Endodermal cell (in vitro differentiated cells): ENCODE data around the gene PDE8B. TPM values are rescaled to one million over a fixed set of nuclear protein-coding genes. Genes with fewer than 3 reads are reported as not detected.

ENCODE experiments used
- DNase-seq: peaks from one replicate; pipeline ENCODE4 v3.0.0-alpha.2; 2017
- H3K27ac ChIP-seq: 2 replicates; pipeline ENCODE4 v1.5.1; 2013; ENCODE audit warnings: mild to moderate bottlenecking, low read depth, low read length, moderate library complexity
- H3K27me3 ChIP-seq: 2 replicates; pipeline ENCODE4 v1.6.1; 2013; ENCODE audit warnings: mild to moderate bottlenecking, low read length, moderate library complexity; ENCODE audit not compliant: insufficient read depth, control insufficient read depth, poor library complexity, severe bottlenecking
- H3K36me3 ChIP-seq: 2 replicates; pipeline ENCODE4 v1.7.0; 2013; ENCODE audit warnings: mild to moderate bottlenecking, low read length, moderate library complexity; ENCODE audit not compliant: control insufficient read depth, insufficient read depth
- H3K4me1 ChIP-seq: one replicate; pipeline ENCODE4 v1.7.0; 2013; ENCODE audit warnings: low read length; ENCODE audit not compliant: control insufficient read depth, insufficient read depth
- H3K4me3 ChIP-seq: 2 replicates; pipeline ENCODE4 v1.5.1; 2013; ENCODE audit warnings: mild to moderate bottlenecking, low read length, moderate library complexity
- H3K9ac ChIP-seq: 2 replicates; pipeline ENCODE4 v1.6.1; 2013; ENCODE audit warnings: mild to moderate bottlenecking, low read length, moderate library complexity; ENCODE audit not compliant: poor library complexity, severe bottlenecking; ENCODE audit errors: extremely low read depth
- H3K9me3 ChIP-seq: 2 replicates; pipeline ENCODE4 v1.6.1; 2013; ENCODE audit warnings: mild to moderate bottlenecking, low read length, moderate library complexity; ENCODE audit not compliant: control insufficient read depth
- H3K27ac Mint-ChIP-seq: 2 replicates; pipeline ENCODE4 v1.8.0; 2020; ENCODE audit warnings: mixed read lengths
- H3K27me3 Mint-ChIP-seq: 2 replicates; pipeline ENCODE4 v1.8.0; 2021; ENCODE audit warnings: mild to moderate bottlenecking, mixed read lengths; ENCODE audit not compliant: insufficient read depth
- H3K36me3 Mint-ChIP-seq: 2 replicates; pipeline ENCODE4 v1.8.0; 2020; ENCODE audit warnings: low read depth, mixed read lengths
- H3K4me1 Mint-ChIP-seq: 2 replicates; pipeline ENCODE4 v1.8.0; 2020; ENCODE audit warnings: mixed read lengths
- H3K4me3 Mint-ChIP-seq: 2 replicates; pipeline ENCODE4 v1.8.0; 2020; ENCODE audit warnings: mild to moderate bottlenecking, moderate library complexity, mixed read lengths
- H3K9me3 Mint-ChIP-seq: 2 replicates; pipeline ENCODE4 v1.8.0; 2020; ENCODE audit warnings: mild to moderate bottlenecking, mixed read lengths
- CTCF ChIP-seq: fragments of 200-600 bp; sonication (generic); conservative IDR thresholded peaks from 2 replicates; pipeline ENCODE4 v1.5.0; 2021; ENCODE audit warnings: antibody characterized with exemption, mild to moderate bottlenecking
- WGBS, 2 experiments: methylation state at CpG; one replicate each; pipeline versions ENCODE4 v1.1.5 to v1.1.7; 2013; ENCODE audit warnings: missing lambda C conversion rate in 2 of 2, mixed read lengths in 1 of 2; ENCODE audit not compliant: insufficient coverage in 1 of 2, insufficient read length in 1 of 2; 5-methylcytosine and 5-hydroxymethylcytosine counted together
- total RNA-seq, 2 donors: library from RNA; stranded (reverse); fragmentation: NEBNext Ultra II Directional in 1 of 2; extraction: Animal tissue kit (Norgen Biotek cat#: 25700) in 1 of 2; gene quantifications; 2 replicates in 1 of 2; 3 replicates in 1 of 2; pipeline ENCODE4 v1.2.1, GENCODE V29; 2021

PDE8B gene
- total RNA-seq, 2 donors from 2014 or later: 0.20 to 0.51 TPM

- no peaks in the 10 kb centered on the region for H3K9me3 Mint-ChIP-seq
These were observed 118.6 kb downstream of the PDE8B start for GRCh38 chr5:77328930-77329647.

GRCh38 chr5:77329664-77330430 lies 119.4 kb downstream of the PDE8B start:
- Mint-ChIP-seq H3K36me3 (no peaks in the 10 kb centered on the region), H3K9me3 (no peaks in the 10 kb centered on the region), H3K27ac (no peak overlapping the region), H3K4me3 (no peak overlapping the region), H3K4me1 (peaks cover 33% of the 10 kb centered on the region), H3K27me3 (peaks cover 51% of the 10 kb centered on the region)
- no peaks in the 10 kb centered on the region for H3K36me3 ChIP-seq
- no peaks in the 10 kb centered on the region for H3K27me3 ChIP-seq
- 90 to 93% methylated on average over 2 to 3 of the region's 3 CpGs for WGBS, 2 experiments
- H3K9ac ChIP-seq: no peak overlapping the region
- TF ChIP-seq CTCF: no peak
- H3K27ac ChIP-seq: no peak overlapping the region
- DNase-seq: no peak
- H3K4me1 ChIP-seq: peaks cover 25% of the 10 kb centered on the region
- H3K9me3 ChIP-seq: no peaks in the 10 kb centered on the region
- H3K4me3 ChIP-seq: no peak overlapping the region

More at GRCh38 chr5:77328930-77329647, 118.6 kb downstream of the PDE8B start:
- 93 to 100% methylated on average over 6 to 10 of the region's 10 CpGs for WGBS, 2 experiments
- H3K4me3 ChIP-seq: no peak overlapping the region
- no peak for TF ChIP-seq CTCF
- no peak overlapping the region for H3K27ac ChIP-seq
- H3K27ac Mint-ChIP-seq: no peak overlapping the region
- no peaks in the 10 kb centered on the region for H3K9me3 ChIP-seq
- H3K9ac ChIP-seq: no peak overlapping the region
- no peaks in the 10 kb centered on the region for H3K36me3 ChIP-seq
- peaks cover 29% of the 10 kb centered on the region for H3K4me1 Mint-ChIP-seq
- DNase-seq: no peak
- no peak overlapping the region for H3K4me3 Mint-ChIP-seq
- peaks cover 20% of the 10 kb centered on the region for H3K4me1 ChIP-seq
- H3K36me3 Mint-ChIP-seq: no peaks in the 10 kb centered on the region
- peaks cover 4% of the 10 kb centered on the region for H3K27me3 ChIP-seq
- peaks cover 58% of the 10 kb centered on the region for H3K27me3 Mint-ChIP-seq

- DNase-seq: no peak
- Histone ChIP-seq H3K4me1 (peaks cover 25% of the 10 kb centered on the region), H3K27ac (no peak overlapping the region), H3K36me3 (no peaks in the 10 kb centered on the region), H3K4me3 (no peak overlapping the region), H3K9me3 (no peaks in the 10 kb centered on the region), H3K9ac (no peak overlapping the region), H3K27me3 (no peaks in the 10 kb centered on the region)
- Mint-ChIP-seq H3K27ac (no peak overlapping the region), H3K36me3 (no peaks in the 10 kb centered on the region), H3K9me3 (no peaks in the 10 kb centered on the region), H3K27me3 (peaks cover 35% of the 10 kb centered on the region), H3K4me3 (no peak overlapping the region), H3K4me1 (peaks cover 25% of the 10 kb centered on the region)
- WGBS, 2 experiments: 88 to 94% methylated on average over 3 to 4 of the region's 4 CpGs
- TF ChIP-seq CTCF: no peak
These were observed 122.6 kb downstream of the PDE8B start for GRCh38 chr5:77333036-77333435.
